Left ventricle myocardium inferior (tissue), 1 donor: ENCODE measurements around the gene WNT9B. TPM values are rescaled to one million over a fixed set of nuclear protein-coding genes. Genes with fewer than 3 reads are reported as not detected.
A peak's percentile ranks its signal among the peaks of the same experiment; 100 is the strongest.

ENCODE experiments used
- DNase-seq: peaks from one replicate; pipeline ENCODE4 v3.0.0-alpha.2; 2020
- H3K27ac ChIP-seq: fragments of 200-600 bp; replicated peaks from 2 replicates; pipeline ENCODE4 v1.8.0; 2021
- H3K27me3 ChIP-seq: fragments of 200-600 bp; 2 replicates; pipeline ENCODE4 v1.8.0; 2021; ENCODE audit warnings: low read depth
- H3K36me3 ChIP-seq: fragments of 200-600 bp; 2 replicates; pipeline ENCODE4 v1.8.0; 2021
- H3K4me1 ChIP-seq: fragments of 200-600 bp; 2 replicates; pipeline ENCODE4 v1.8.0; 2021
- H3K4me3 ChIP-seq: fragments of 200-600 bp; 2 replicates; pipeline ENCODE4 v1.8.0; 2021; ENCODE audit warnings: mild to moderate bottlenecking, moderate library complexity
- H3K9me3 ChIP-seq: fragments of 200-600 bp; replicated peaks from 2 replicates; pipeline ENCODE4 v1.8.0; 2021
- intact Hi-C: fragments of 100-400 bp; cut with micrococcal nuclease; formaldehyde crosslinking; loops from one replicate; pipeline ENCODE4 v1.11.0; 2022
- total RNA-seq: library from RNA; stranded (reverse); fragmentation: NEBNext Ultra II Directional; extraction: Animal tissue kit (Norgen Biotek cat#: 25700); gene quantifications from one replicate; pipeline ENCODE4 v1.2.1, GENCODE V29; 2021
- TF ChIP-seq, protein P1 (sequence below): fragments of 200-600 bp; IDR thresholded peaks from 2 replicates; pipeline ENCODE4 v1.8.0; 2021; ENCODE audit warnings: antibody characterized with exemption, mild to moderate bottlenecking, borderline replicate concordance
- donor health status: DM: no; HTN: yes; CAD: no; lungs with severe emphysema.

The WNT9B gene
- total RNA-seq, 1 donor from 2014 or later: 0.85 TPM

DNA sequence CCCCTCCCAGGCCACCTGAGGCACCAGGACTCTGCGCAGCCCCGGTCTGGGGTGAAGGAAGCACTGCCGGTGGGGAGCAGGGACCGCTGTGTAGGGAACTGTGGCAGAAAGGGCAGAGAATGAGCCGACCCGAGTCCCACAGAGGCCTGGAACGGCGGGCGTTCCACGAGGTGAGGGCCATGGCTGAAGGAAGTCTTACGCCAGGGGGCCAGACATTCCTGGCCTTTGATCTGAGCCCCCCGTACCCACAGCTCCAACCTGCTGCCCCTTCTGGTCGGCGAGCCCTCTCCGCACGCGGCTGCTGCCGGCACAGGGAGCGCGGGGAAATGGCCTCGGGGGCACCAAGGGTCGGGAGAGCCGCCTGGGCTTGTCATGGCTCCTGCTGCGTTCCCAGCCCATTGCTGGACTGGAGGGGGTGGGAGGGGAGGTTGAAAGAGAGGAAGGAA lies 31.5 kb upstream of the WNT9B start:
- no peak for DNase-seq
- TF ChIP-seq, protein P1, sequence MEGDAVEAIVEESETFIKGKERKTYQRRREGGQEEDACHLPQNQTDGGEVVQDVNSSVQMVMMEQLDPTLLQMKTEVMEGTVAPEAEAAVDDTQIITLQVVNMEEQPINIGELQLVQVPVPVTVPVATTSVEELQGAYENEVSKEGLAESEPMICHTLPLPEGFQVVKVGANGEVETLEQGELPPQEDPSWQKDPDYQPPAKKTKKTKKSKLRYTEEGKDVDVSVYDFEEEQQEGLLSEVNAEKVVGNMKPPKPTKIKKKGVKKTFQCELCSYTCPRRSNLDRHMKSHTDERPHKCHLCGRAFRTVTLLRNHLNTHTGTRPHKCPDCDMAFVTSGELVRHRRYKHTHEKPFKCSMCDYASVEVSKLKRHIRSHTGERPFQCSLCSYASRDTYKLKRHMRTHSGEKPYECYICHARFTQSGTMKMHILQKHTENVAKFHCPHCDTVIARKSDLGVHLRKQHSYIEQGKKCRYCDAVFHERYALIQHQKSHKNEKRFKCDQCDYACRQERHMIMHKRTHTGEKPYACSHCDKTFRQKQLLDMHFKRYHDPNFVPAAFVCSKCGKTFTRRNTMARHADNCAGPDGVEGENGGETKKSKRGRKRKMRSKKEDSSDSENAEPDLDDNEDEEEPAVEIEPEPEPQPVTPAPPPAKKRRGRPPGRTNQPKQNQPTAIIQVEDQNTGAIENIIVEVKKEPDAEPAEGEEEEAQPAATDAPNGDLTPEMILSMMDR: no peak
- no peak overlapping the region for H3K27ac ChIP-seq
- no peaks in the 10 kb centered on the region for H3K9me3 ChIP-seq
- H3K27me3 ChIP-seq: peaks cover 98% of the 10 kb centered on the region
- no peaks in the 10 kb centered on the region for H3K36me3 ChIP-seq
- intact Hi-C loops: no loop called here
- peaks cover 29% of the 10 kb centered on the region for H3K4me1 ChIP-seq
- peak overlapping the region; percentile 60 for H3K4me3 ChIP-seq

- H3K36me3 ChIP-seq: no peaks in the 10 kb centered on the region
- H3K9me3 ChIP-seq: no peaks in the 10 kb centered on the region
- intact Hi-C loops: no loop called here
- H3K27me3 ChIP-seq: peaks cover 97% of the 10 kb centered on the region
- no peak overlapping the region for H3K4me3 ChIP-seq
- peaks cover 29% of the 10 kb centered on the region for H3K4me1 ChIP-seq
- no peak overlapping the region for H3K27ac ChIP-seq
- DNase-seq: no peak
- TF ChIP-seq, protein P1: no peak
Measured at GRCh38 chr17:46820592-46821450, 30.6 kb upstream of the WNT9B start.

GRCh38 chr17:46821482-46822387 lies 29.6 kb upstream of the WNT9B start:
- H3K36me3 ChIP-seq: no peaks in the 10 kb centered on the region
- no peak overlapping the region for H3K4me3 ChIP-seq
- TF ChIP-seq, protein P1: no peak
- H3K4me1 ChIP-seq: peaks cover 29% of the 10 kb centered on the region
- peaks cover 88% of the 10 kb centered on the region for H3K27me3 ChIP-seq
- H3K27ac ChIP-seq: no peak overlapping the region
- H3K9me3 ChIP-seq: no peaks in the 10 kb centered on the region
- intact Hi-C loops: no loop called here
- DNase-seq: no peak

DNA sequence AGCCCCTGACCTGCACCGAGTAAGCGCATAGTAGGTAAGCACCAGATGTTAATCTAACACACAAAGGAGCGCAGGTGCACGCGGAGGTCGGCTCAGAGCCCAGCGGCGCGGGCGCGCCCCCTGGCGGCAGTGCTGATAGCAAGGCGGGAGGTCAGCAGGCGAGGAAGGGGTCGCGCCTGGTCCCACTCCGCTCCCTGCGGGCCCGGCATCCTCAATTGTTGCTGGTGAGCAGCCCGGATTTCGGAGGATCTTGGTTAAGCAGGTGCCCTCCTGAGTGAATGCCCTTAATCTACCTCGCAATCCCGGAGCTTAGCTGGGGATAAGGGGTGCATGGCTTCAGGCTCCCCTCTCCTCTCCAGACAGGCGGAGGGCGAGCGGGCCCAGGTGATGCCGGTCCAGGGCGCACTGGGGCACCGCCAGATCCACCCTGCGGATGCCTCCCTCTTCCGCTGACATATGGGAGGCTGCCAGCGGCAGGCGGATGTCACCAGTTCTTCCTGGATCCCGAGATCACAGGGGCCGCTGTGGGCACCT lies 28.9 kb upstream of the WNT9B start:
- H3K4me3 ChIP-seq: no peak overlapping the region
- H3K27ac ChIP-seq: no peak overlapping the region
- H3K9me3 ChIP-seq: no peaks in the 10 kb centered on the region
- peaks cover 82% of the 10 kb centered on the region for H3K27me3 ChIP-seq
- no peaks in the 10 kb centered on the region for H3K36me3 ChIP-seq
- TF ChIP-seq, protein P1: peak; percentile 58
- no peak for DNase-seq
- intact Hi-C loops: no loop called here
- peaks cover 27% of the 10 kb centered on the region for H3K4me1 ChIP-seq

DNA sequence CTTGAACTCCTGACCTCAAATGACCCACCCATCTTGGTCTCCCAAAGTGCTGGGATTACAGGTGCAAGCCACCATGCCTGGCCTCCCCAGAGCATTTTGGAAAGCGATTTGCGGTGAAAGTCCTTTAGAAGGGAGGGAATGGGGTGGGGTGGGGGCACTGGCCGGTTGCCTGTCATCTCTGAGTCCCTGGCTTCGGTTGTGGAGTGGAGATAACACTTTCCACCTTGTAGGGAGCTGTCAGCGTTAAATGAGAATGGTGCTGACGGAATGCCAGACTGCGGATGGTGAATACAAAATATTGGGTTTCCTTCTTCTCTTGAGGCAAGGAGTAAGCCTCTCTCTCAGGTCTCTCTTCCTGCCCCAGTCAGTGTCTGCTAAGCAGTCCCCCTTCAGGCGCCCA lies 27.7 kb upstream of the WNT9B start:
- intact Hi-C loops: no loop called here
- H3K27ac ChIP-seq: no peak overlapping the region
- H3K4me1 ChIP-seq: peaks cover 15% of the 10 kb centered on the region
- H3K36me3 ChIP-seq: no peaks in the 10 kb centered on the region
- H3K27me3 ChIP-seq: peaks cover 82% of the 10 kb centered on the region
- H3K9me3 ChIP-seq: no peaks in the 10 kb centered on the region
- H3K4me3 ChIP-seq: no peak overlapping the region
- TF ChIP-seq, protein P1: no peak
- DNase-seq: no peak
